ENCODE measurements around the gene PARP4. TPM values are rescaled to one million over a fixed set of nuclear protein-coding genes. Genes with fewer than 3 reads are reported as not detected.
"Not testable (repeated sequence)": the region's sequence is repeated elsewhere in the genome, so short reads cannot be mapped to it uniquely, and the experiment has no call there.

PARP4 gene
- total and polyA plus RNA-seq, 2 experiments from 2014 or later = 12.9 to 32.9 TPM

DNA sequence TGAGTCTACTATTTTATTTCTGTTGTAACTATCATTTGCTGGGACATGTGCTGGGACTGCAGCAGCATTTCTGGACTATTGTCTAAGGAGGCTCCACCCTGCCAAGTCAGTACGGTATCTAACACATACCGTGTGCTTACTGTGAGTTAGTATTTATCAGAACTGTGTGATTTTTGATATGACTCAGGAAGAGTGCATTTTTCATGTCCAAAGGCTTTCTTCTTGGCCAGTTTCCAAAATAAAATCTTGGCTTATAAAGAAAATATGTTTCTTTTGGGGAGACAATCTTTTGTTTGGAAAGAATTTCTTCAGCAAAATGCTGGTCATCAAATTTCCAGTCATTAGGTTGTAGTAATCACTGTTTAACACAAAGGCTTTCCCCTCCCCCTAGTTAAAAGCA, 11.6 kb downstream of the PARP4 start:
- Mint-ChIP-seq H3K27me3 (ENCODE audit: insufficient read depth, low read depth, poor library complexity) (no peaks in the 10 kb centered on the region), H3K9me3 (no peaks in the 10 kb centered on the region), H3K36me3 (ENCODE audit: low read depth) (peaks cover 19% of the 10 kb centered on the region), H3K4me1 (peaks cover 4% of the 10 kb centered on the region), H3K4me3 (no peak overlapping the region), H3K27ac (no peak overlapping the region; the same call in 1 of the 2 replicates)
- H3K79me2 ChIP-seq (replicated peaks; ENCODE audit: insufficient read depth) = peaks cover 8% of the 10 kb centered on the region
- TF ChIP-seq NANOG (IDR thresholded peaks at IDR 0.05; ENCODE audit: borderline replicate concordance) (no peak), ZNF331 (CRISPR knock-in tag; IDR thresholded peaks at IDR 0.05; ENCODE audit: low read depth) (no peak)
- no peaks in the 10 kb centered on the region for H4K20me1 ChIP-seq (replicated peaks; ENCODE audit: insufficient read depth)
- H2AFZ ChIP-seq = no peak overlapping the region
- no peaks in the 10 kb centered on the region for H3K4me1 ChIP-seq (ENCODE audit: insufficient read depth)
- H3K4me2 ChIP-seq = no peak overlapping the region
- no peak for DNase-seq (ENCODE audit: low spot score)
- no peaks in the 10 kb centered on the region; the same call in 1 of the 2 replicates for H3K36me3 ChIP-seq (ENCODE audit: insufficient read depth)
- H3K4me3 ChIP-seq = no peak overlapping the region
- H3K9me2 ChIP-seq (ENCODE audit: insufficient read depth) = no peaks in the 10 kb centered on the region
- H3F3A ChIP-seq (replicated peaks; ENCODE audit: low read depth) = no peaks in the 10 kb centered on the region
- ATAC-seq = no peak
- H3K27ac ChIP-seq (ENCODE audit: low read depth) = no peak overlapping the region
- H3K27me3 ChIP-seq (ENCODE audit: insufficient read depth) = no peaks in the 10 kb centered on the region

DNA sequence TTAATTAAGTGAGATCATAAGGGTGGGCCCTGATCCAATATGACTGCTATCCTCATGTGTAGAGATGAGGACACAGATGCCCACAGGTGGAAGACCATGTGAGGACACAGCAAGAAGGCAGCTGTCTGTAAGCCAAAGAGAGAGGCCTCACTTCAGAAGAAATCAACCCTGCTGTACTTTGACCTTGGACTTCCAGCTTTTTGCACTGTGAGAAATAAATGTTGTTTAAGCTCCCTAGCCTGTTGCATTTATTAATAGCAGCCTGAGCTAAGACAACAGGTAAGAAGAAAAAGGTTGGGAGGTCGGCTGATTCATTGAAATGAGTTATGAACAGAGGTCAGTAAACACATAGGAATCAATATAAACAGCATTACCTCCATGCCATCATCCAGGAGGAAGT, 14.8 kb downstream of the PARP4 start:
- Histone ChIP-seq H3K27me3 (ENCODE audit: insufficient read depth) (no peaks in the 10 kb centered on the region), H3K9me2 (ENCODE audit: insufficient read depth) (no peaks in the 10 kb centered on the region), H2AFZ (no peak overlapping the region), H4K20me1 (replicated peaks; ENCODE audit: insufficient read depth) (no peaks in the 10 kb centered on the region), H3K4me3 (no peak overlapping the region), H3K79me2 (replicated peaks; ENCODE audit: insufficient read depth) (no peaks in the 10 kb centered on the region), H3K4me2 (no peak overlapping the region), H3K27ac (ENCODE audit: low read depth) (no peak overlapping the region), H3K4me1 (ENCODE audit: insufficient read depth) (no peaks in the 10 kb centered on the region), H3K36me3 (ENCODE audit: insufficient read depth) (peaks cover 9% of the 10 kb centered on the region; the same call in 1 of the 2 replicates), H3F3A (replicated peaks; ENCODE audit: low read depth) (no peaks in the 10 kb centered on the region)
- TF ChIP-seq EZH2phosphoT487 (IDR thresholded peaks at IDR 0.05; ENCODE audit: unreplicated experiment) = no peak
- TF ChIP-seq, protein P1, sequence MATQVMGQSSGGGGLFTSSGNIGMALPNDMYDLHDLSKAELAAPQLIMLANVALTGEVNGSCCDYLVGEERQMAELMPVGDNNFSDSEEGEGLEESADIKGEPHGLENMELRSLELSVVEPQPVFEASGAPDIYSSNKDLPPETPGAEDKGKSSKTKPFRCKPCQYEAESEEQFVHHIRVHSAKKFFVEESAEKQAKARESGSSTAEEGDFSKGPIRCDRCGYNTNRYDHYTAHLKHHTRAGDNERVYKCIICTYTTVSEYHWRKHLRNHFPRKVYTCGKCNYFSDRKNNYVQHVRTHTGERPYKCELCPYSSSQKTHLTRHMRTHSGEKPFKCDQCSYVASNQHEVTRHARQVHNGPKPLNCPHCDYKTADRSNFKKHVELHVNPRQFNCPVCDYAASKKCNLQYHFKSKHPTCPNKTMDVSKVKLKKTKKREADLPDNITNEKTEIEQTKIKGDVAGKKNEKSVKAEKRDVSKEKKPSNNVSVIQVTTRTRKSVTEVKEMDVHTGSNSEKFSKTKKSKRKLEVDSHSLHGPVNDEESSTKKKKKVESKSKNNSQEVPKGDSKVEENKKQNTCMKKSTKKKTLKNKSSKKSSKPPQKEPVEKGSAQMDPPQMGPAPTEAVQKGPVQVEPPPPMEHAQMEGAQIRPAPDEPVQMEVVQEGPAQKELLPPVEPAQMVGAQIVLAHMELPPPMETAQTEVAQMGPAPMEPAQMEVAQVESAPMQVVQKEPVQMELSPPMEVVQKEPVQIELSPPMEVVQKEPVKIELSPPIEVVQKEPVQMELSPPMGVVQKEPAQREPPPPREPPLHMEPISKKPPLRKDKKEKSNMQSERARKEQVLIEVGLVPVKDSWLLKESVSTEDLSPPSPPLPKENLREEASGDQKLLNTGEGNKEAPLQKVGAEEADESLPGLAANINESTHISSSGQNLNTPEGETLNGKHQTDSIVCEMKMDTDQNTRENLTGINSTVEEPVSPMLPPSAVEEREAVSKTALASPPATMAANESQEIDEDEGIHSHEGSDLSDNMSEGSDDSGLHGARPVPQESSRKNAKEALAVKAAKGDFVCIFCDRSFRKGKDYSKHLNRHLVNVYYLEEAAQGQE (IDR thresholded peaks at IDR 0.05; ENCODE audit: unreplicated experiment) = no peak
- no peak for TF ChIP-seq EZH2 (IDR thresholded peaks at IDR 0.05; ENCODE audit: low read depth, unreplicated experiment)
- no peak for DNase-seq (ENCODE audit: low spot score)
- Mint-ChIP-seq H3K4me3 (no peak overlapping the region), H3K9me3 (no peaks in the 10 kb centered on the region), H3K27me3 (ENCODE audit: insufficient read depth, low read depth, poor library complexity) (peaks cover 2% of the 10 kb centered on the region), H3K36me3 (ENCODE audit: low read depth) (peaks cover 41% of the 10 kb centered on the region), H3K4me1 (no peaks in the 10 kb centered on the region), H3K27ac (no peak overlapping the region)
- no peak for ATAC-seq

DNA sequence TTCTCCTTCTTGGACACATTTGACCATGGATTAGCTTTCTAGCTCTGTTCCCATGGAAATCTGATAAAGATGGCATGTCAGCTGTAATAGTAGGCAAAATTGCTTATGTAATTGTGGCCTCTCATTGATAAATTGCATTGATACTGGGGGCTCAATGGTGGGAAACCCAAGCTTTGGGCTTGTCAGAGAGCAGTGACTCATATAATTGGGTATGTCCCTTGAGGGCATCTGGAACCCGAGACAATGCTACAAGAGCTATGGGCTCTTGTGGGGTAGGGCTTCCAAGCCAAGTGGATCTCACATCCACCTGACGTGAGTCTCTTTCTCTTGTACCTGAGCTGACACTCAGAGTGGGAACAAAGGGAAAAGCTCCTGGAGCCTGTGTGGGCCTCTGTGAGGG, 16.3 kb downstream of the PARP4 start:
- not testable (repeated sequence) for H3K9me3 Mint-ChIP-seq; H3K27ac ChIP-seq (ENCODE audit: low read depth); ATAC-seq; H3K4me3 Mint-ChIP-seq; H2AFZ ChIP-seq; H3K4me1 ChIP-seq (ENCODE audit: insufficient read depth); H3K27ac Mint-ChIP-seq; H3K4me2 ChIP-seq; H3K79me2 ChIP-seq (replicated peaks; ENCODE audit: insufficient read depth); H3K27me3 ChIP-seq (ENCODE audit: insufficient read depth); H3K4me1 Mint-ChIP-seq; DNase-seq (ENCODE audit: low spot score); H3F3A ChIP-seq (replicated peaks; ENCODE audit: low read depth); H3K27me3 Mint-ChIP-seq (ENCODE audit: insufficient read depth, low read depth, poor library complexity); H3K9me2 ChIP-seq (ENCODE audit: insufficient read depth); H4K20me1 ChIP-seq (replicated peaks; ENCODE audit: insufficient read depth); H3K36me3 ChIP-seq (ENCODE audit: insufficient read depth); H3K4me3 ChIP-seq
- H3K36me3 Mint-ChIP-seq (ENCODE audit: low read depth) = peaks cover 41% of the 10 kb centered on the region
